GM12864 (cell line): ENCODE results near the gene RPH3AL.

ENCODE experiments used
- DNase-seq: peaks from one replicate; pipeline ENCODE4 v3.0.0-alpha.2; 2011; ENCODE audit warnings: low read depth
- H3K4me3 ChIP-seq: 2 replicates; pipeline ENCODE4 v1.5.1; 2011; ENCODE audit warnings: mild to moderate bottlenecking, low read depth, low read length, control low read depth
- TF ChIP-seq, protein P1 (sequence below): IDR thresholded peaks from 2 replicates; pipeline ENCODE4 v1.5.1; 2011; ENCODE audit warnings: low read depth, mild to moderate bottlenecking, moderate library complexity, low read length, control low read depth, inconsistent platforms; ENCODE audit errors: missing control alignments

RPH3AL gene

DNA sequence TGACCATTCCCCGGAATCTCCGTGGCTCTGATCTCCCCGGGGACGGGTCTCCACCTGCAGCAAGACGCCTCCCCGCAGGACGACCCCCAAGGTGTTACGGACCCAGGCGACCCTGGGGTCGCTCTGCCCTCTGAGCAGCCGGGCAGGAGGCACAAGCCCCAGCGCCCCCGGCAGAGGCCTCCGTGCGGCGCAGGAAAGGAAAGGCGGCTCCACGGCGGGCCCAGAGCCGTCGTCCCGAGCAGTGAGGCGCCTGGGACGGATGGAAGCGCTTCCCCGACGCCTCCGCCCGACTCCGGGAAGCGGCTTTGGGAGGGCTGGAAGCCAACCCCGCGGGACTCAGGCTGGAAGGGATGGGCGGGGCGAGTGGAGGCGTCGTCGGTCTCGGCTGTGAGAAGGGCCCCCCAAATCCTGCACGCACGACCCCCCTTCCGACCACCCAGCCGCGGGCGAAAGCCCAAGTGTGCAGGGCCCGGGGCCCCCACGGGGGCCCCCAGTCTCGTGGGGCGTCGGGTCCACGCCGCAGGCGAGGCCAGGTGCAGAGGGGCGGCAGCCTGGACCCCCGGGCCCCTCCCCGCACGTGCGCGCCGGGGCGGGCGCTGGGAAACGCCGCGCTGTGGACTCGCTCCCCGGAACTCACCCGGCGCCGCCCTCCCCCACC lies 32.7 kb upstream of the RPH3AL start:
- no peak for DNase-seq
- H3K4me3 ChIP-seq = peak overlapping the region; percentile 45
- TF ChIP-seq, protein P1, sequence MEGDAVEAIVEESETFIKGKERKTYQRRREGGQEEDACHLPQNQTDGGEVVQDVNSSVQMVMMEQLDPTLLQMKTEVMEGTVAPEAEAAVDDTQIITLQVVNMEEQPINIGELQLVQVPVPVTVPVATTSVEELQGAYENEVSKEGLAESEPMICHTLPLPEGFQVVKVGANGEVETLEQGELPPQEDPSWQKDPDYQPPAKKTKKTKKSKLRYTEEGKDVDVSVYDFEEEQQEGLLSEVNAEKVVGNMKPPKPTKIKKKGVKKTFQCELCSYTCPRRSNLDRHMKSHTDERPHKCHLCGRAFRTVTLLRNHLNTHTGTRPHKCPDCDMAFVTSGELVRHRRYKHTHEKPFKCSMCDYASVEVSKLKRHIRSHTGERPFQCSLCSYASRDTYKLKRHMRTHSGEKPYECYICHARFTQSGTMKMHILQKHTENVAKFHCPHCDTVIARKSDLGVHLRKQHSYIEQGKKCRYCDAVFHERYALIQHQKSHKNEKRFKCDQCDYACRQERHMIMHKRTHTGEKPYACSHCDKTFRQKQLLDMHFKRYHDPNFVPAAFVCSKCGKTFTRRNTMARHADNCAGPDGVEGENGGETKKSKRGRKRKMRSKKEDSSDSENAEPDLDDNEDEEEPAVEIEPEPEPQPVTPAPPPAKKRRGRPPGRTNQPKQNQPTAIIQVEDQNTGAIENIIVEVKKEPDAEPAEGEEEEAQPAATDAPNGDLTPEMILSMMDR = no peak

DNA sequence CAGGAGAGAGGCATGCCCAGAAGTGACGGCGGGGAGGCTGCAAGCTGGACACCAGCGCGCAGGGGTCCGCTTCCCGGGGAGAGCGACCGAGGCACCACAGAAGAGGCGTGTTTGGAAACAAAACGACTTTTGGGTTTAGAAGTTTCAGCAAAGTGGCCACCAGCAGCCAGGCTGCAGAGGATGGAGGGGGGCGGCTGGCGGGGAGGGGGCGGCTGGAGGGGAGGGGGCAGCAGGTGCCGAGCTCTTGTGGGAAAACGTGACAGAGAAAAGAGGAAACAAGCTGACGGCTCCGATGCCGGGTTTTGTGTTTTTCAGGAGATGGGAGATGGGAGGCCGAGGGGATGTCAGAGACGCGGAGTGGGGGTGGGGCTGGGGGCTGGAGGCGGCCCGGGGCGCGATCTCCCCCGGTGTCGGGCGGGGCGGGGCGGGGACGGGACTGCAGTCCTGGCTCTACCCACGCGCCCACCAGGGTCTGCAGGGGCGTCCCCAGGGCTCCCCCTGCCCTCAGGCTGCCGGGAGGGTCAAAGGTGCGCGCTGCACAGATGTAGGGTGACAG lies 32.1 kb upstream of the RPH3AL start:
- TF ChIP-seq, protein P1 = no peak
- no peak overlapping the region for H3K4me3 ChIP-seq
- DNase-seq = no peak

DNA sequence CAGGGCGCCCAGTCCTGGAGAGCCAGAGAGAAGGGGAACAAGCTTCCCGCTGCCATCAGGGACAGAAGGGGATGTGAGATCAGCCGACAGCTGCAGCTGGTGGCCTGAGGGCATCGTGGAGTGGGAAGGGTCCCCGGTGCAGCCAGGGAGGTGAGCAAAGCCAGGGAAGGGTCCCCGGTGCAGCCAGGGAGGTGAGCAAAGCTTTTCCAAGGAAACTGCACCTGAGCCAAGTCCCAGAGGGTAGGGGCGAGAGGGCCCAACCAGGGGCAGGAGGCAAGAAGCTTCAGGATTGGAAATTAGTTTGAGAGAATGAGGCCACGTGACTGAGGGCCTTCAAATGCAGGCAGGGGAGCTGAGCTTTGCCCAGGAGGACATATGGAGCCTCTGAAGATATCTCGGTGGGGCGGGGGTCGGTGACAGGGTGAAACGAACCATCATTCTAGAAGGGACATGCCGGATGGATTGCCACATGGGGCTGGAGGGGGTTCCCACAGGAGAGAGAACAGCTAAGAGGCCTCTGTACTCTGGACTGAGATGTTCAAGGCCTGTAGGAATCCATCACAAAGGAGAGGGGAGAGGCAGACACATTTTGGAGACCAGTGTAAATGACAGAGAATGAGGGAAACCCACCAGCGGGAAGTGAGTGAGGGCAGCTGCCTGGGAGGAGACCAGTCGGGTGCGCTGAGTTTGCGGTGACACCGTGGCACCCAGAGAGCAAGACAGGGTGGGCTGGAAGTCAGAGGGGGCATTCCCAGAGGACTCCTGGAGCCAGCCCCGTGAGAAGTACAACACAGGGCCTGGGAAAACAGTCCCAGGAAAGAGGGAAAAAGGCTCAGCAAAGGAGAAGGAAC lies 31.4 kb upstream of the RPH3AL start:
- no peak for DNase-seq
- no peak overlapping the region for H3K4me3 ChIP-seq
- TF ChIP-seq, protein P1 = no peak

- TF ChIP-seq, protein P1 = no peak
- no peak overlapping the region for H3K4me3 ChIP-seq
- DNase-seq = no peak
Observed at GRCh38 chr17:382644-383533, 30.3 kb upstream of the RPH3AL start.

DNA sequence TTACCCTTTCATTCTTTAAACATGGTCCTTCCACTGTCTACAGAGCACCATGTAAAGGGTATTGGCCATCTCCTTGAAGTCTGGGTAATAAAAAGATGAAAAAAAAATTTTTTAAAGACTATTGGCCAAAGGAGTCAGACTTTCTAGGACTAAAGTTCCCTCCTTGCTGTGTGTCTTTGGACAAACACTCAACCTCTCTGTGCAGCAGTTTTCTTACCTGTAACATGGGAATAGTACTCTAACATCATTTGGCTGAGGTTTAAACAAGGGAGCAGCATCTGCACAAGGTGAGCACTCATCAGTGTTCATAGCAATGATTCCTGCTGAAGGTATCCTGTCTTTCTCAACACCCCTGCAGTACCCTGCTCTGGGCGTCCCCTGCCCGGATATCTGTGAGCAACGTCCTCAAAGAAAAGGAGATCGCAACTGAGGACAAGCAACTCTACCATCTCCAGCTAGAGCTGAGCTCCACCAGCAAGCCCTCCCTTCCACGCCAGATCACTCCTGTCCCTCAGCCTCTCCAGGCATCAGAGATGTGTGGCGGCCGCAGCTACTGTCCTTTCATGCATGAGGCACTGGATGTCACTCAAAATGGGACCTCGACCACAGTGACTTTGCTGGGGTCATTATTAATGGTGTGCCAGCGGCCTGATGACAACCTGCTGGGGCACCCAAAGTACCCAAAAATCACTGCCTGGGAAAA lies 29.5 kb upstream of the RPH3AL start:
- no peak overlapping the region for H3K4me3 ChIP-seq
- no peak for DNase-seq
- TF ChIP-seq, protein P1 = no peak

- TF ChIP-seq, protein P1 = no peak
- H3K4me3 ChIP-seq = no peak overlapping the region
Observed at GRCh38 chr17:381516-381915, 28.9 kb upstream of the RPH3AL start.

More at GRCh38 chr17:381516-381915, 28.9 kb upstream of the RPH3AL start:
- DNase-seq = no peak
